ENCODE measurements around the gene POU1F1. TPM values are rescaled to one million over a fixed set of nuclear protein-coding genes. Genes with fewer than 3 reads are reported as not detected.
"Not testable (repeated sequence)": the region's sequence is repeated elsewhere in the genome, so short reads cannot be mapped to it uniquely, and the experiment has no call there.

POU1F1 gene
- total RNA-seq, 2 donors from 2014 or later, result 0.51 TPM; not detected in 1

- Histone ChIP-seq H3K4me3 (no peak overlapping the region), H3K27me3 (replicated peaks; ENCODE audit: insufficient read depth) (no peaks in the 10 kb centered on the region), H3K27ac (no peak overlapping the region), H3K9me3 (no peaks in the 10 kb centered on the region), H3K36me3 (no peaks in the 10 kb centered on the region), H3K4me1 (replicated peaks) (no peaks in the 10 kb centered on the region)
- intact Hi-C loops (cut with DNase I), result no loop called here
- TF ChIP-seq POLR2AphosphoS5 (IDR thresholded peaks at IDR 0.05) (no peak), POLR2A (IDR thresholded peaks at IDR 0.05) (no peak), CTCF (IDR thresholded peaks at IDR 0.05) (no peak)
- WGBS, result 92% methylated on average over 1 of the region's 1 CpG
- DNase-seq (ENCODE audit: low spot score), result no peak
Measured at GRCh38 chr3:87313641-87314040, 37.3 kb upstream of the POU1F1 start.

- H3K4me1 ChIP-seq (replicated peaks), result no peaks in the 10 kb centered on the region
- no peaks in the 10 kb centered on the region for H3K36me3 ChIP-seq
- TF ChIP-seq POLR2AphosphoS5 (IDR thresholded peaks at IDR 0.05) (no peak), POLR2A (IDR thresholded peaks at IDR 0.05) (no peak), CTCF (IDR thresholded peaks at IDR 0.05) (no peak)
- WGBS, result 97% methylated on average over 1 of the region's 1 CpG
- H3K27me3 ChIP-seq (replicated peaks; ENCODE audit: insufficient read depth), result no peaks in the 10 kb centered on the region
- H3K27ac ChIP-seq, result no peak overlapping the region
- intact Hi-C loops (cut with DNase I), result no loop called here
- no peak for DNase-seq (ENCODE audit: low spot score)
- H3K9me3 ChIP-seq, result no peaks in the 10 kb centered on the region
- H3K4me3 ChIP-seq, result no peak overlapping the region
Measured at GRCh38 chr3:87311309-87311708, 34.9 kb upstream of the POU1F1 start.

GRCh38 chr3:87309601-87310000 lies 33.2 kb upstream of the POU1F1 start:
- Histone ChIP-seq H3K4me3 (no peak overlapping the region), H3K27ac (no peak overlapping the region), H3K36me3 (no peaks in the 10 kb centered on the region), H3K9me3 (no peaks in the 10 kb centered on the region), H3K27me3 (replicated peaks; ENCODE audit: insufficient read depth) (no peaks in the 10 kb centered on the region), H3K4me1 (replicated peaks) (no peaks in the 10 kb centered on the region)
- intact Hi-C loops (cut with DNase I), result no loop called here
- TF ChIP-seq CTCF (IDR thresholded peaks at IDR 0.05) (no peak), POLR2A (IDR thresholded peaks at IDR 0.05) (no peak), POLR2AphosphoS5 (IDR thresholded peaks at IDR 0.05) (no peak)
- 94% methylated on average over 3 of the region's 3 CpGs for WGBS
- DNase-seq (ENCODE audit: low spot score), result no peak

- H3K27me3 ChIP-seq (replicated peaks; ENCODE audit: insufficient read depth), result no peaks in the 10 kb centered on the region
- no peaks in the 10 kb centered on the region for H3K4me1 ChIP-seq (replicated peaks)
- WGBS, result 95% methylated on average over 2 of the region's 2 CpGs
- H3K9me3 ChIP-seq, result no peaks in the 10 kb centered on the region
- no peak for DNase-seq (ENCODE audit: low spot score)
- intact Hi-C loops (cut with DNase I), result no loop called here
- H3K36me3 ChIP-seq, result no peaks in the 10 kb centered on the region
- H3K4me3 ChIP-seq, result no peak overlapping the region
- no peak overlapping the region for H3K27ac ChIP-seq
- TF ChIP-seq CTCF (IDR thresholded peaks at IDR 0.05) (no peak), POLR2AphosphoS5 (IDR thresholded peaks at IDR 0.05) (no peak), POLR2A (IDR thresholded peaks at IDR 0.05) (no peak)
Measured at GRCh38 chr3:87307805-87308204, 31.4 kb upstream of the POU1F1 start.

- TF ChIP-seq POLR2AphosphoS5 (IDR thresholded peaks at IDR 0.05) (no peak), CTCF (IDR thresholded peaks at IDR 0.05) (no peak), POLR2A (IDR thresholded peaks at IDR 0.05) (no peak)
- Histone ChIP-seq H3K27ac (no peak overlapping the region), H3K27me3 (replicated peaks; ENCODE audit: insufficient read depth) (no peaks in the 10 kb centered on the region), H3K9me3 (no peaks in the 10 kb centered on the region), H3K36me3 (no peaks in the 10 kb centered on the region), H3K4me3 (no peak overlapping the region), H3K4me1 (replicated peaks) (no peaks in the 10 kb centered on the region)
- DNase-seq (ENCODE audit: low spot score), result no peak
- intact Hi-C loops (cut with DNase I), result no loop called here
- WGBS, result 70% methylated on average over 3 of the region's 3 CpGs
Measured at GRCh38 chr3:87305517-87305916, 29.1 kb upstream of the POU1F1 start.

GRCh38 chr3:87305031-87305430 lies 28.6 kb upstream of the POU1F1 start:
- DNase-seq (ENCODE audit: low spot score); H3K36me3 ChIP-seq; H3K9me3 ChIP-seq; H3K27me3 ChIP-seq (replicated peaks; ENCODE audit: insufficient read depth); intact Hi-C loops (cut with DNase I); H3K4me1 ChIP-seq (replicated peaks); H3K4me3 ChIP-seq; H3K27ac ChIP-seq: not testable (repeated sequence)
- WGBS, result 97% methylated on average over 1 of the region's 1 CpG

Measured in prostate gland (tissue), 2 donors.